K562 (cell line): ENCODE results near the gene MAEL. TPM values are rescaled to one million over a fixed set of nuclear protein-coding genes. Genes with fewer than 3 reads are reported as not detected.
A peak's percentile ranks its signal among the peaks of the same experiment; 100 is the strongest.

Experiments used
- ATAC-seq: fragments of 200-7000 bp; cut with Tn5 transposase; 3 replicates; pipeline ENCODE4 v1.9.1; 2020; ENCODE audit warnings: moderate library complexity
- BruUV-seq: library from RNA; stranded (reverse); fragments of 400-500 nt; replicated peaks from 2 replicates; lab custom pipeline; 2021; lab: Mats Ljungman, UMichigan
- CTCF ChIA-PET: fragments of 300-600 bp; formaldehyde crosslinking; extraction: SDS; loops from one replicate; lab custom pipeline; 2021; ENCODE audit warnings: low intra/inter-chr PET ratio; lab: Yijun Ruan, JAX
- POLR2A ChIA-PET: fragments of 300-600, 350-650 bp; sonication (Branson Sonifier 250); formaldehyde crosslinking; extraction: SDS; loops from one replicate; lab custom pipeline; 2021; ENCODE audit warnings: antibody characterized with exemption, inconsistent platforms; lab: Yijun Ruan, JAX
- DNase-seq, 4 experiments: peaks; one replicate each; pipeline versions ENCODE4 v3.0.0 to v3.0.0-alpha.2; 2011 to 2018; ENCODE audit warnings: low spot score in 3 of 4, mixed read lengths in 3 of 4; ENCODE audit errors: extremely low read depth in 1 of 4
- FAIRE-seq: peaks from 2 replicates; lab custom pipeline; 2011; peaks lifted over from hg19 to GRCh38; lab: Jason Lieb, UNC
- H2AFZ ChIP-seq: 2 replicates; pipeline ENCODE4 v1.6.0; 2011; ENCODE audit warnings: low read depth, low read length, control low read depth, inconsistent platforms
- H3K27ac ChIP-seq: fragments of 200-600 bp; 3 replicates; pipeline ENCODE4 v1.8.0; 2011; ENCODE audit warnings: low read depth, mild to moderate bottlenecking, control low read depth, inconsistent platforms, low read length, moderate library complexity, mixed read lengths; ENCODE audit errors: extremely low read depth
- H3K27me3 ChIP-seq, 2 experiments: fragments of 300-600 bp in 1 of 2; 2 replicates in 1 of 2; 3 replicates in 1 of 2; pipeline versions ENCODE4 v1.6.0 to v1.8.0; 2011; ENCODE audit warnings: inconsistent platforms in 2 of 2, low read length in 2 of 2, mild to moderate bottlenecking in 1 of 2, mixed read lengths in 1 of 2, moderate library complexity in 1 of 2; ENCODE audit not compliant: control insufficient read depth in 2 of 2, insufficient read depth in 2 of 2
- H3K36me3 ChIP-seq: fragments of 300-600 bp; 3 replicates; pipeline ENCODE4 v1.8.0; 2011; ENCODE audit warnings: mild to moderate bottlenecking, low read length, inconsistent platforms; ENCODE audit not compliant: control insufficient read depth, insufficient read depth
- H3K4me1 ChIP-seq, 2 experiments: fragments of 200-600 bp in 1 of 2; replicated peaks in 1 of 2; 2 replicates in 1 of 2; 3 replicates in 1 of 2; pipeline versions ENCODE4 v1.5.1 to v1.8.0; 2011; ENCODE audit warnings: inconsistent platforms in 2 of 2, low read length in 2 of 2, mild to moderate bottlenecking in 1 of 2, mixed read lengths in 1 of 2, moderate library complexity in 1 of 2; ENCODE audit not compliant: control insufficient read depth in 2 of 2, insufficient read depth in 2 of 2
- H3K4me2 ChIP-seq: 2 replicates; pipeline ENCODE4 v1.6.1; 2011; ENCODE audit warnings: low read length, control low read depth, inconsistent platforms, mixed read lengths; ENCODE audit not compliant: insufficient read depth
- H3K4me3 ChIP-seq: fragments of 200-600 bp; sonication (generic), shearing (Covaris generic); 2 replicates; pipeline ENCODE4 v1.5.1; 2016; ENCODE audit warnings: control low read depth, inconsistent platforms
- H3K79me2 ChIP-seq: fragments of 200-600 bp; 3 replicates; pipeline ENCODE4 v1.8.0; 2011; ENCODE audit warnings: low read length, inconsistent platforms; ENCODE audit not compliant: control insufficient read depth, insufficient read depth
- H3K9ac ChIP-seq, 2 experiments: 2 replicates each; pipeline versions ENCODE4 v1.6.0 to v1.6.1; 2011; ENCODE audit warnings: low read depth in 2 of 2, low read length in 2 of 2, control low read depth in 1 of 2, inconsistent platforms in 1 of 2, mild to moderate bottlenecking in 1 of 2, mixed read lengths in 1 of 2; ENCODE audit not compliant: insufficient read depth in 1 of 2
- H3K9me1 ChIP-seq: one replicate; pipeline ENCODE4 v1.6.0; 2011; ENCODE audit warnings: inconsistent platforms, mild to moderate bottlenecking, low read length, moderate library complexity; ENCODE audit not compliant: control insufficient read depth, insufficient read depth
- H3K9me3 ChIP-seq: replicated peaks from 2 replicates; pipeline ENCODE4 v1.5.1; 2011; ENCODE audit warnings: low read depth, low read length, inconsistent platforms; ENCODE audit not compliant: control insufficient read depth, insufficient read depth
- H4K20me1 ChIP-seq: replicated peaks from 2 replicates; pipeline ENCODE4 v1.6.1; 2011; ENCODE audit warnings: low read length, inconsistent platforms, mixed read lengths; ENCODE audit not compliant: control insufficient read depth, insufficient read depth
- ASH1L ChIP-seq: fragments of 450-650 bp; IDR thresholded peaks from 2 replicates; pipeline ENCODE4 v1.6.1; 2018; ENCODE audit warnings: borderline replicate concordance, mild to moderate bottlenecking, low read depth; ENCODE audit not compliant: partially characterized antibody
- CAMTA2 ChIP-seq: fragments of 250-450 bp; sonication (Bioruptor Pico); conservative IDR thresholded peaks from 2 replicates; pipeline ENCODE4 v1.5.1; 2022
- FOS ChIP-seq: IDR thresholded peaks from 3 replicates; pipeline ENCODE4 v1.6.1; 2011; ENCODE audit not compliant: insufficient read length; ENCODE audit errors: extremely low read depth
- GTF2A2 ChIP-seq: IDR thresholded peaks from 2 replicates; pipeline ENCODE4 v1.6.1; 2016; ENCODE audit warnings: mild to moderate bottlenecking, missing genetic modification characterization, missing compliant biosample characterization
- MTF1 ChIP-seq: fragments of 250-450 bp; sonication (Bioruptor Pico); IDR thresholded peaks from 2 replicates; pipeline ENCODE4 v1.9.0; 2021; ENCODE audit warnings: moderate library complexity, mild to moderate bottlenecking, inconsistent platforms, borderline replicate concordance
- RBFOX2 ChIP-seq: fragments of 200-400 bp; formaldehyde crosslinking; IDR thresholded peaks from 2 replicates; pipeline ENCODE4 v1.6.1; 2017; ENCODE audit warnings: low read depth, mild to moderate bottlenecking, low read length, moderate library complexity
- ZNF830 ChIP-seq: fragments of 250-450 bp; sonication (Bioruptor Pico); IDR thresholded peaks from 2 replicates; pipeline ENCODE4 v1.5.0; 2021; ENCODE audit warnings: mild to moderate bottlenecking
- ZSCAN29 ChIP-seq: fragments of 450-650 bp; IDR thresholded peaks from 2 replicates; pipeline ENCODE4 v1.6.1; 2017
- WGBS: fragments of 100-300 bp; shearing (Covaris generic); methylation state at CpG from one replicate; pipeline ENCODE4 v1.1.6; 2016; ENCODE audit warnings: low coverage, mixed read lengths; ENCODE audit not compliant: insufficient coverage; ENCODE audit errors: missing lambda C conversion rate; 5-methylcytosine and 5-hydroxymethylcytosine counted together
- in situ Hi-C: fragments of 300-500 bp; cut with MboI; formaldehyde crosslinking; loops from 4 replicates; pipeline ENCODE4 v1.15.0; 2018; ENCODE audit warnings: inconsistent platforms, mixed read lengths
- intact Hi-C: fragments of 100-400 bp; cut with micrococcal nuclease; formaldehyde crosslinking; loops from 2 replicates; pipeline ENCODE4 v1.14.2; 2022
- polyA plus RNA-seq, 8 experiments: library from polyadenylated mRNA; depleted of rRNA in 4 of 8; stranded (reverse) in 5 of 8; unstranded in 3 of 8; fragments of >200 nt; fragmentation: Nextera tagmentation in 2 of 8; fragmentation: Illumina TruSeq in 1 of 8; extraction: Ambion mirVana in 2 of 8; extraction: Trizol in 1 of 8; gene quantifications; 2 replicates each; pipeline versions ENCODE4 v1.2.1 to v1.2.3, GENCODE V29; 2011 to 2014; ENCODE audit warnings: inconsistent platforms in 1 of 8, missing spikeins in 1 of 8
- total RNA-seq, 7 experiments: library from RNA; depleted of rRNA in 6 of 7; stranded (reverse); fragments of >200 nt in 6 of 7; fragmentation: Illumina TruSeq in 2 of 7; extraction: Trizol in 2 of 7; gene quantifications; 2 replicates each; pipeline versions ENCODE4 v1.2.1 to v1.2.3, GENCODE V29; 2011 to 2021; ENCODE audit warnings: low replicate concordance in 1 of 7
- TF ChIP-seq, protein P1 (sequence below), 3 experiments: fragments of 200-800 bp in 1 of 3; sonication (Bioruptor generic) in 1 of 3; sonication (generic) in 1 of 3; formaldehyde crosslinking in 1 of 3; IDR thresholded peaks; 2 replicates each; pipeline versions ENCODE4 v1.6.1 to v1.8.0; 2016 to 2022; ENCODE audit warnings: mild to moderate bottlenecking in 2 of 3, missing compliant biosample characterization in 2 of 3, missing genetic modification characterization in 2 of 3, missing genetic modification reagents in 1 of 3
- TF ChIP-seq, protein P2 (sequence below): sonication (generic); formaldehyde crosslinking; IDR thresholded peaks from 2 replicates; pipeline ENCODE4 v1.8.1; 2023; ENCODE audit warnings: mild to moderate bottlenecking, missing genetic modification reagents
- TF ChIP-seq, protein P3 (sequence below): fragments of 250-450 bp; sonication (Bioruptor Pico); IDR thresholded peaks from 2 replicates; pipeline ENCODE4 v1.5.0; 2021; ENCODE audit warnings: mild to moderate bottlenecking, moderate library complexity
- TF ChIP-seq, protein P4 (sequence below): sonication (generic); formaldehyde crosslinking; IDR thresholded peaks from 2 replicates; pipeline ENCODE4 v1.8.1; 2023; ENCODE audit warnings: mild to moderate bottlenecking, missing genetic modification reagents, moderate library complexity

MAEL gene
- total and polyA plus RNA-seq, 9 of the 15 experiments (the other 6 are each of a cell fraction or from before 2014, with no cell fraction given): 0.11 to 1.9 (median 0.75) TPM

DNA sequence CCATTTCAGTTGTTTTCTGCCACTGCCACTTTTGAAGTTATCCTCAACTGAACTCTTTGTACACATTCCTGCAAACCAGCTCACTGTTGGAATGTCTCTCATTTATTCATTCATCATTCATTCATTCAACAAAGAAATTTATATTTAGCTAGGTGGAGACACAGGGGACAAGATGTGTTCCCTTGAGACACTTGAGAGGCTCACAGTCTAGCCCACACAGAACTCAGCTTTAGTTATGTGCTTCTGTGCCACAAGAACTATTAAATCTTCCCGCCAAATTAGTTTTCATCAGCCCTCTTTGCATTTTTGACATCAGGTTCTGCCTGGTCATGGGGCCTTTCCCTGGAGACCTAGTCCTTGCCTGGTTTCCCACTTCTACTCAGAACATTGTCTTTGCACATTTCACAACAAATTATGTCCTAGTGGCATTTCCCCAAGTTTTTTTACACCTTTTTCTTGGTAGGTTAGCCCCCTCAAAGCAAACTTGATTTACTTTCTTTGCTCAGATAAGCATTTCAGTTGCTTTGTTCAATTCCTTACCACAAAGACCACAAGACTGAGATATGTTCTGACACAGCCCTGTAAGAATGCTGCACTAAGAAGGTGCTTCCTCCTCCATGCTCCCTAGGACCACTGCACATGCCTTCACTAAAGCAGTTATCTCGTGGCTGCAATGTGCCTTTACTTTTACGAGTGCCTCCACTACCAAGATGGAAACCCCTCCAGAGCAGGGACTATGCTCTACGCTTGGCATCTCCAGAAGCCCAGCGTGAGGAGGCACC is 44.7 kb upstream of the MAEL start:
- TF ChIP-seq, protein P1, sequence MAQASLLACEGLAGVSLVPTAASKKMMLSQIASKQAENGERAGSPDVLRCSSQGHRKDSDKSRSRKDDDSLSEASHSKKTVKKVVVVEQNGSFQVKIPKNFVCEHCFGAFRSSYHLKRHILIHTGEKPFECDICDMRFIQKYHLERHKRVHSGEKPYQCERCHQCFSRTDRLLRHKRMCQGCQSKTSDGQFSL (CRISPR knock-in tag; IDR thresholded peaks at IDR 0.05): no peak
- TF ChIP-seq, protein P1 (tag; IDR thresholded peaks at IDR 0.05): no peak
- no peak for TF ChIP-seq MTF1 (CRISPR knock-in tag)
- TF ChIP-seq ZNF830 (CRISPR knock-in tag): no peak
- no peak for TF ChIP-seq RBFOX2
- no peak for TF ChIP-seq CAMTA2
- TF ChIP-seq, protein P2, sequence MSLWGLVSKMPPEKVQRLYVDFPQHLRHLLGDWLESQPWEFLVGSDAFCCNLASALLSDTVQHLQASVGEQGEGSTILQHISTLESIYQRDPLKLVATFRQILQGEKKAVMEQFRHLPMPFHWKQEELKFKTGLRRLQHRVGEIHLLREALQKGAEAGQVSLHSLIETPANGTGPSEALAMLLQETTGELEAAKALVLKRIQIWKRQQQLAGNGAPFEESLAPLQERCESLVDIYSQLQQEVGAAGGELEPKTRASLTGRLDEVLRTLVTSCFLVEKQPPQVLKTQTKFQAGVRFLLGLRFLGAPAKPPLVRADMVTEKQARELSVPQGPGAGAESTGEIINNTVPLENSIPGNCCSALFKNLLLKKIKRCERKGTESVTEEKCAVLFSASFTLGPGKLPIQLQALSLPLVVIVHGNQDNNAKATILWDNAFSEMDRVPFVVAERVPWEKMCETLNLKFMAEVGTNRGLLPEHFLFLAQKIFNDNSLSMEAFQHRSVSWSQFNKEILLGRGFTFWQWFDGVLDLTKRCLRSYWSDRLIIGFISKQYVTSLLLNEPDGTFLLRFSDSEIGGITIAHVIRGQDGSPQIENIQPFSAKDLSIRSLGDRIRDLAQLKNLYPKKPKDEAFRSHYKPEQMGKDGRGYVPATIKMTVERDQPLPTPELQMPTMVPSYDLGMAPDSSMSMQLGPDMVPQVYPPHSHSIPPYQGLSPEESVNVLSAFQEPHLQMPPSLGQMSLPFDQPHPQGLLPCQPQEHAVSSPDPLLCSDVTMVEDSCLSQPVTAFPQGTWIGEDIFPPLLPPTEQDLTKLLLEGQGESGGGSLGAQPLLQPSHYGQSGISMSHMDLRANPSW (CRISPR knock-in tag): no peak
- no peak for TF ChIP-seq ASH1L
- no peak for TF ChIP-seq ZSCAN29
- TF ChIP-seq, protein P3, sequence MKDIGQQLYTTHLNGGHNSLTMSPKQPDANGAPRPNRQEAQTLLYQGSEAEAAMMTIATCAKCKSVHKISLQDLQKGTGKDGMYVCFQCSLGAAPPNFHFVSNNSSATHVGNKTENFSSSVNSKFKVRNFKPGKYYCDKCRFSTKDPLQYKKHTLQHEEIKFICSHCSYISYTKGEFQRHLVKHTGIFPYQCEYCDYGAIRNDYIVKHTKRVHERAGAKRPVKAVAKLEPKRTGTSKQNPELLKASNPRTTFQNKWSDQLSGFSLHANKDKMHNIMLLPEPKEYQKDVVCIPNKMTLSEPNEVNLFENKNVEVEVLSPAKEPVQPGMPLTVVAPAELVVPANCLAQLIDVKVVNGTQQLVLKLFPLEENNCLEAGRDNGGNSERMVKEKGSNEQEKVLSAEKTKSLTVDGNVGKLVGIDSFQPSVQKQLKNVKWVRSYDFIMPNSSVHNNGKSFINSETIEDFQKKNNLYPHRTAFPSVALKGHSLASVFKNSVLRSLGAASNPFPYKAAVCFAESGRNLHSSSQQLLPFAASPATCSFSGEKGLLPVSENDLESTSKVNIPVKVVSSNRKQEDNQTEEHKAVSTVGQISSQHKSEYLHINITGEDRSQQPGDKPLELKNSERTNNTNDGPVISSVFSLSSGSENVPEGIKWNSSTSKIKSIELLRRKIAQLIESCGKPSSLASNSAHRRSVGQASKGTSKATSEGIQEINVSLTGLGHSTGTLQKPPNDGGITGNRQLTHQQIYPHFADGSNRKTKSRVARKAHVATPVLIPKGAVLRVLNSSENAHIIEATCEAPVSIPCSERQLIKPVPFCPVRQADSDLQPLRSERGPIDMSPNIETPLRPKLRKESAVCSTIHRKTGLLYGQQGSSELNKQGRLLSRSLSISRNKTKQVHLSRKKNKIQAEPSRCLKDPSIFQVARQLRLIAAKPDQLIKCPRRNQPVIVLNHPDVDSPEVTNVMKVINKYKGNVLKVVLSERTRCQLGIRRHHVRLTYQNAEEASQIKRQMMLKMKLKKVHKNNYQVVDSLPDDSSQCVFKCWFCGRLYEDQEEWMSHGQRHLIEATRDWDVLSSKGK: no peak
- no peak for TF ChIP-seq GTF2A2 (tag)
- TF ChIP-seq, protein P4, sequence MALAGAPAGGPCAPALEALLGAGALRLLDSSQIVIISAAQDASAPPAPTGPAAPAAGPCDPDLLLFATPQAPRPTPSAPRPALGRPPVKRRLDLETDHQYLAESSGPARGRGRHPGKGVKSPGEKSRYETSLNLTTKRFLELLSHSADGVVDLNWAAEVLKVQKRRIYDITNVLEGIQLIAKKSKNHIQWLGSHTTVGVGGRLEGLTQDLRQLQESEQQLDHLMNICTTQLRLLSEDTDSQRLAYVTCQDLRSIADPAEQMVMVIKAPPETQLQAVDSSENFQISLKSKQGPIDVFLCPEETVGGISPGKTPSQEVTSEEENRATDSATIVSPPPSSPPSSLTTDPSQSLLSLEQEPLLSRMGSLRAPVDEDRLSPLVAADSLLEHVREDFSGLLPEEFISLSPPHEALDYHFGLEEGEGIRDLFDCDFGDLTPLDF (CRISPR knock-in tag): no peak
- no peak for TF ChIP-seq FOS
- H3K9me1 ChIP-seq: no peaks in the 10 kb centered on the region
- H3K9ac ChIP-seq: no peak overlapping the region
- H3K4me2 ChIP-seq: no peak overlapping the region
- intact Hi-C loops: no loop called here
- CTCF ChIA-PET: no interaction called here
- no peaks in the 10 kb centered on the region for H3K36me3 ChIP-seq
- no peaks in the 10 kb centered on the region for H3K79me2 ChIP-seq
- peaks cover 0 to 4% of the 10 kb centered on the region in 2 experiments; a peak in 1 of 5 replicates for H3K4me1 ChIP-seq
- H4K20me1 ChIP-seq: no peaks in the 10 kb centered on the region
- in situ Hi-C loops: no loop called here
- ATAC-seq: no peak
- no peaks in the 10 kb centered on the region for H3K9me3 ChIP-seq
- BruUV-seq: no TSS peak
- H3K27ac ChIP-seq: no peak overlapping the region
- FAIRE-seq: no peak
- H2AFZ ChIP-seq: no peak overlapping the region
- 2% methylated on average over 5 of the region's 5 CpGs for WGBS
- no peak overlapping the region for H3K4me3 ChIP-seq
- peak in 1 of 4 experiments; percentile 4 for DNase-seq
- POLR2A ChIA-PET: no interaction called here
- H3K27me3 ChIP-seq: peaks cover 18 to 25% of the 10 kb centered on the region in 2 experiments
